Peyer's patch (tissue), 4 donors: ENCODE measurements around the gene ZNF609. TPM values are rescaled to one million over a fixed set of nuclear protein-coding genes. Genes with fewer than 3 reads are reported as not detected.

Experiments used
- DNase-seq, 3 donors: peaks; one replicate each; pipeline ENCODE4 v3.0.0-alpha.2; 2017 to 2019
- H3K27ac ChIP-seq, 4 donors: fragments of 200-600 bp; sonication (generic); one replicate each; pipeline ENCODE4 v1.5.1; 2016 to 2019
- H3K27me3 ChIP-seq, 2 donors: fragments of 200-600 bp; sonication (generic); one replicate each; pipeline ENCODE4 v1.5.1; 2019
- H3K36me3 ChIP-seq, 3 donors: fragments of 200-600 bp; sonication (generic); one replicate each; pipeline ENCODE4 v1.5.1; 2016 to 2019
- H3K4me1 ChIP-seq, 4 donors: fragments of 200-600 bp; sonication (generic); one replicate each; pipeline ENCODE4 v1.5.1; 2016 to 2019
- H3K4me3 ChIP-seq, 4 donors: fragments of 200-600 bp; sonication (generic); 1 replicate in 3 of 4; 2 replicates in 1 of 4; pipeline ENCODE4 v1.5.1; 2016 to 2019; ENCODE audit warnings: mild to moderate bottlenecking in 1 of 4
- H3K9me3 ChIP-seq, 4 donors: fragments of 200-600 bp; sonication (generic); one replicate each; pipeline ENCODE4 v1.5.1; 2016 to 2019; ENCODE audit warnings: mild to moderate bottlenecking in 1 of 4
- POLR2A ChIP-seq, 2 donors: fragments of 450-650 bp; IDR thresholded peaks; one replicate each; pipeline ENCODE4 v1.5.1; 2017; ENCODE audit warnings: antibody characterized with exemption in 2 of 2, mild to moderate bottlenecking in 2 of 2, moderate library complexity in 2 of 2
- total RNA-seq, 4 donors: library from RNA; depleted of rRNA; stranded (reverse); fragments of >200 nt; gene quantifications; one replicate each; pipeline ENCODE4 v1.1.0, GENCODE V29; 2016
- TF ChIP-seq, protein P1 (sequence below), 6 experiments: fragments of 450-650 bp in 4 of 6; fragments of 200-600 bp in 2 of 6; sonication (generic) in 1 of 6; IDR thresholded peaks; one replicate each; pipeline ENCODE4 v1.5.1; 2017 to 2019; ENCODE audit warnings: antibody characterized with exemption in 6 of 6, mild to moderate bottlenecking in 3 of 6, moderate library complexity in 1 of 6

ZNF609 gene
- total RNA-seq, 4 donors from 2014 or later: 22.1 to 57.8 (median 36.0) TPM

- Histone ChIP-seq H3K4me3 (no peak overlapping the region), H3K27me3 (no peaks in the 10 kb centered on the region), H3K27ac (peak overlapping the region in 2 of 4 donors; percentile 52 to 58), H3K9me3 (no peaks in the 10 kb centered on the region), H3K36me3 (no peaks in the 10 kb centered on the region), H3K4me1 (no peaks in the 10 kb centered on the region)
- DNase-seq: no peak
- no peak for TF ChIP-seq POLR2A (IDR thresholded peaks at IDR 0.05)
- TF ChIP-seq, protein P1, sequence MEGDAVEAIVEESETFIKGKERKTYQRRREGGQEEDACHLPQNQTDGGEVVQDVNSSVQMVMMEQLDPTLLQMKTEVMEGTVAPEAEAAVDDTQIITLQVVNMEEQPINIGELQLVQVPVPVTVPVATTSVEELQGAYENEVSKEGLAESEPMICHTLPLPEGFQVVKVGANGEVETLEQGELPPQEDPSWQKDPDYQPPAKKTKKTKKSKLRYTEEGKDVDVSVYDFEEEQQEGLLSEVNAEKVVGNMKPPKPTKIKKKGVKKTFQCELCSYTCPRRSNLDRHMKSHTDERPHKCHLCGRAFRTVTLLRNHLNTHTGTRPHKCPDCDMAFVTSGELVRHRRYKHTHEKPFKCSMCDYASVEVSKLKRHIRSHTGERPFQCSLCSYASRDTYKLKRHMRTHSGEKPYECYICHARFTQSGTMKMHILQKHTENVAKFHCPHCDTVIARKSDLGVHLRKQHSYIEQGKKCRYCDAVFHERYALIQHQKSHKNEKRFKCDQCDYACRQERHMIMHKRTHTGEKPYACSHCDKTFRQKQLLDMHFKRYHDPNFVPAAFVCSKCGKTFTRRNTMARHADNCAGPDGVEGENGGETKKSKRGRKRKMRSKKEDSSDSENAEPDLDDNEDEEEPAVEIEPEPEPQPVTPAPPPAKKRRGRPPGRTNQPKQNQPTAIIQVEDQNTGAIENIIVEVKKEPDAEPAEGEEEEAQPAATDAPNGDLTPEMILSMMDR (IDR thresholded peaks at IDR 0.05): no peak
Observed at GRCh38 chr15:64717735-64718495, 257.5 kb downstream of the ZNF609 start.

DNA sequence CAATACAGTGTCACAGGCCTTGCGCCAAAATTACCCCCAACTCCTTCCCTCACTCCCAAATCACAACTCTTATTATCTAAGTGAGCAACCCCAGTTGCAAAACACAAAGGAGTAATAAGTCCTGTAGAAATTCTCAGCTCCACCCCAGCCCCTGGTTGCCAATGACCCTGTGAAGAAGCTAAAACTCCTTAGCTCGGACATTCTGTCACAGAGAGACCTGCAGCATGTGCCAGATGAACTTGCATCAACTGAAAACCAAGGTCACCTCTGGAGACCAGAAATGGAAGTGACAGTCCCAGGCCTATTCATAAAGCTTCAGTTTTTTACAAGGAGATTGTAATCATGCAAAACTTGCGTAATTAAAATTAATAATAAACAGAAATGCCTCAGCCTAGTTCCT is 259.8 kb downstream of the ZNF609 start:
- H3K27me3 ChIP-seq: no peaks in the 10 kb centered on the region
- no peak overlapping the region for H3K4me3 ChIP-seq
- DNase-seq: no peak
- H3K4me1 ChIP-seq: no peaks in the 10 kb centered on the region
- H3K36me3 ChIP-seq: no peaks in the 10 kb centered on the region
- H3K9me3 ChIP-seq: no peaks in the 10 kb centered on the region
- TF ChIP-seq, protein P1 (IDR thresholded peaks at IDR 0.05): no peak
- no peak for TF ChIP-seq POLR2A (IDR thresholded peaks at IDR 0.05)
- no peak overlapping the region for H3K27ac ChIP-seq

GRCh38 chr15:64730151-64730550 is 269.8 kb downstream of the ZNF609 start:
- TF ChIP-seq POLR2A (IDR thresholded peaks at IDR 0.05): no peak
- Histone ChIP-seq H3K27ac (no peak overlapping the region), H3K27me3 (no peaks in the 10 kb centered on the region), H3K4me1 (no peaks in the 10 kb centered on the region), H3K4me3 (no peak overlapping the region), H3K36me3 (no peaks in the 10 kb centered on the region), H3K9me3 (no peaks in the 10 kb centered on the region)
- DNase-seq: no peak

GRCh38 chr15:64731012-64731804 is 270.8 kb downstream of the ZNF609 start:
- Histone ChIP-seq H3K27me3 (no peaks in the 10 kb centered on the region), H3K4me3 (peak overlapping the region in 1 of 4 donors; percentile 14), H3K36me3 (no peaks in the 10 kb centered on the region), H3K27ac (no peak overlapping the region), H3K9me3 (no peaks in the 10 kb centered on the region), H3K4me1 (no peaks in the 10 kb centered on the region)
- DNase-seq: peak; percentile 88 to 95 (median 90)
- TF ChIP-seq, protein P1 (IDR thresholded peaks at IDR 0.05): peak; percentile 75 to 96 (median 93)
- TF ChIP-seq POLR2A (IDR thresholded peaks at IDR 0.05): no peak

DNA sequence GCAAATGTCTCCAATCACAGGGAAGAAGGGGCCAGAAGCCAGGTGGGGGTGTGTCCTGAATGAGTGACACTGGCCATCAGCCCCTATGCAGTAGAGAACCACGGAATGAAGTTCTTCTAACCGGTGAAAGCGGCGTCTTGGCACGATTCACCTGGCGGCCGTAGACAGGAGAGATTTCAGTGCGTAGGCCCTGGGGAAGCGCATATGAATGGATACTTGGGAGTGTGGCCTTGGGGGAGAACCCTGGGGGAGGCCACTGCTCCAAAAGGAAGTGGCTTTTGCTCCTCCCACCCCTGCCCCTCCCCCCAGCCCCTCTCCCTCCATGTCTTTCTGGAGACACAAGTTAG is 271.4 kb downstream of the ZNF609 start:
- Histone ChIP-seq H3K4me3 (no peak overlapping the region), H3K36me3 (no peaks in the 10 kb centered on the region), H3K9me3 (no peaks in the 10 kb centered on the region), H3K27me3 (no peaks in the 10 kb centered on the region), H3K27ac (no peak overlapping the region), H3K4me1 (no peaks in the 10 kb centered on the region)
- DNase-seq: no peak
- TF ChIP-seq, protein P1 (IDR thresholded peaks at IDR 0.05): no peak
- no peak for TF ChIP-seq POLR2A (IDR thresholded peaks at IDR 0.05)
